Measurements from ENCODE around the gene ICE2. TPM values are rescaled to one million over a fixed set of nuclear protein-coding genes. Genes with fewer than 3 reads are reported as not detected.
A peak's percentile ranks its signal among the peaks of the same experiment; 100 is the strongest.

Gene ICE2
- total RNA-seq, 4 donors from 2014 or later: 5.8 to 19.0 (median 14.3) TPM

DNA sequence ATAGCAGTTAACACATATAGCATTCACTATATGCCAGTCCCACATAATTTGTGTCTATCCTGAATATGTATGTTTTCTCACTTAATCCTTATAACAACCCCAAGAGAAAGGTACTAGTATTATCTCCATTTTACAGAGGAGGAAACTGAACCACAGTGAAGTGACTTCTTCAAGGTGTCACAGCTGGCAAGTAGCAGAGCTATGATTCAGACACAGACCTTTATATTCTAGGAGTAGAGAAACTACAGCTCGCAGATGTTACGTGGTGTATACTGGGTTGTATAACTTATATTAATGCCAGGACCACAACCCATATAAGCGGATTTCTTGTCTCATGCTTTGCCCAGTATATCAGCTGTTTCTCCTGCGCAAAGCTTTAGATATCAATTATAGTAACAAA lies 29.5 kb upstream of the ICE2 start:
- Histone ChIP-seq H3K4me3 (no peak overlapping the region), H3K9me3 (no peaks in the 10 kb centered on the region), H3K36me3 (peaks cover 0 to 63% of the 10 kb centered on the region in 2 donors), H3K27me3 (no peaks in the 10 kb centered on the region), H3K27ac (peak overlapping the region; percentile 54 to 64 (median 60)), H3K4me1 (peaks cover 30 to 39% of the 10 kb centered on the region in 2 donors)
- TF ChIP-seq, protein P1, sequence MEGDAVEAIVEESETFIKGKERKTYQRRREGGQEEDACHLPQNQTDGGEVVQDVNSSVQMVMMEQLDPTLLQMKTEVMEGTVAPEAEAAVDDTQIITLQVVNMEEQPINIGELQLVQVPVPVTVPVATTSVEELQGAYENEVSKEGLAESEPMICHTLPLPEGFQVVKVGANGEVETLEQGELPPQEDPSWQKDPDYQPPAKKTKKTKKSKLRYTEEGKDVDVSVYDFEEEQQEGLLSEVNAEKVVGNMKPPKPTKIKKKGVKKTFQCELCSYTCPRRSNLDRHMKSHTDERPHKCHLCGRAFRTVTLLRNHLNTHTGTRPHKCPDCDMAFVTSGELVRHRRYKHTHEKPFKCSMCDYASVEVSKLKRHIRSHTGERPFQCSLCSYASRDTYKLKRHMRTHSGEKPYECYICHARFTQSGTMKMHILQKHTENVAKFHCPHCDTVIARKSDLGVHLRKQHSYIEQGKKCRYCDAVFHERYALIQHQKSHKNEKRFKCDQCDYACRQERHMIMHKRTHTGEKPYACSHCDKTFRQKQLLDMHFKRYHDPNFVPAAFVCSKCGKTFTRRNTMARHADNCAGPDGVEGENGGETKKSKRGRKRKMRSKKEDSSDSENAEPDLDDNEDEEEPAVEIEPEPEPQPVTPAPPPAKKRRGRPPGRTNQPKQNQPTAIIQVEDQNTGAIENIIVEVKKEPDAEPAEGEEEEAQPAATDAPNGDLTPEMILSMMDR (IDR thresholded peaks at IDR 0.05 in 4 of 5, conservative IDR thresholded peaks at IDR 0.05 in 1 of 5): no peak
- TF ChIP-seq POLR2A (IDR thresholded peaks at IDR 0.05): no peak
- in situ Hi-C loops (cut with MboI; ENCODE audit: low sequenced_read_pairs in 4 of 4) (loop anchor here in 1 of 4 donors (25.0 kb wide), 1 partner anchor 1329 kb away; no protein-coding TSS in a partner anchor), intact Hi-C loops (cut with DNase I; ENCODE audit: low total_unique reads) (loop anchor here (1.0 to 5.0 kb wide), 4 partner anchors 44 to 424 kb away; no protein-coding TSS in a partner anchor)
- peak; percentile 27 to 57 for ATAC-seq
- no peak for DNase-seq

DNA sequence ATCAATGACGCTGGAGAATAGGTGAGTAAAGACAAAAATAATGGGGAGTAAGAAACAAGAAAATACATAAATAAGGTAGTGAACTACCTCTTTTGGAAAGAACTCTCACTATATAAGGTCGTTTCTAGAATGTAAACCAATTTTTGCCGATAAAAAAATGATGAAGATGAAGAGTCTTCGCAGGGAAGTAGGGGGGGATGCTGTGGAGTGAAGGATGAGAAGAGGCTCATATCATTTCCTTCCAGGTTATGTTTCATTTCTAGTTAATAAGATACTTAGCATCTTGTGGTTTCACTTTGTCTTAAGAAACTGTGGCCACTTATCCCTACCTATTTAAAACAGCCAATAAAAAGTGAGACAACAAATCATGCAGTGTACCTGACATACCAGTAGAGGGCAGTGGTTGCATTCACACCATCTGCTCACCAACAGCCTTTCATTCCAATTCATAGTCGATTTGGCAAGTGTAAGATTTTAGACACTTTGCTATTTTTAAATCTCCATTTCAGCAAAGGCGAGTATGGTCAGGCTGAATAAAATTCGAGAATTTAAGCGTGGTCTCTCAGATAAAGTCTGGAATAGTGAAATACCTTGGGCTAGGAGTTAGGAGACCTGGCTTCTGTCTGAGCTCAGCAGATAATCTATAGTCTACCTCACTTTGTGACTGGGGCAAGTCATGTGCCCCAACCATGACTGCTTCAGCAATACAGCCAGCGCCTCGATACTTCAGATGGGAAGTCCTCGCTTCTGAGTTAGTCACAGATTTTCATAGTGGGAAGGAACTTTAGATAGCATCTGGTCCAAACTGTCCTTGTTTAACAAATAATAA lies 28.9 kb upstream of the ICE2 start:
- TF ChIP-seq, protein P1 (IDR thresholded peaks at IDR 0.05 in 4 of 5, conservative IDR thresholded peaks at IDR 0.05 in 1 of 5): peak; percentile 86 to 94 (median 88)
- TF ChIP-seq POLR2A (IDR thresholded peaks at IDR 0.05): no peak
- Histone ChIP-seq H3K4me1 (peaks cover 28 to 35% of the 10 kb centered on the region in 2 donors), H3K9me3 (no peaks in the 10 kb centered on the region), H3K36me3 (peaks cover 1 to 63% of the 10 kb centered on the region in 2 donors), H3K4me3 (no peak overlapping the region), H3K27ac (peak overlapping the region; percentile 54 to 64 (median 60)), H3K27me3 (no peaks in the 10 kb centered on the region)
- intact Hi-C loops (cut with DNase I; ENCODE audit: low total_unique reads): loop anchor here (1.0 to 5.0 kb wide), 4 partner anchors 44 to 424 kb away; no protein-coding TSS in a partner anchor
- ATAC-seq (peak; percentile 76 to 83), DNase-seq (peak; percentile 21 to 40)
- in situ Hi-C loops (cut with MboI; ENCODE audit: low sequenced_read_pairs in 4 of 4): loop anchor here in 1 of 4 donors (25.0 kb wide), 1 partner anchor 1329 kb away; no protein-coding TSS in a partner anchor

DNA sequence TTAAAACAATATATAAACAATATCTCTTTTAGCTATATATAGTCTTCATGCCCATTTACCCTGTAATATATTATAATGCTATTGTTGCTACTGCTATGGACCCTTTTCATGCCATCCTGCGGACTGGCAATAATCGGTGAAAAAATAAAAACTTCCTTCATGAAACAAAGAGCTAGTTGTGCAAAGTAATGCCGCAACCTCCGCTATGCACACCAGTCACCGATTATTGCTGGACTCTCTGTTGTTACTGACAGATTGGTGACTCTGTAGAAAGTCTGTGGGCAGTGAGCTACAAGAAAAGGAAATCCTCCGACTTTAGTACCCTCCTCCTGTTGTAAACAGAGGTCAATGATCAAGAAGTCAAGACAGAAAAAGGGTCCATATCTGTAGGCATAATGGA lies 17.9 kb upstream of the ICE2 start:
- no peak for TF ChIP-seq POLR2A (IDR thresholded peaks at IDR 0.05)
- TF ChIP-seq, protein P1 (IDR thresholded peaks at IDR 0.05 in 4 of 5, conservative IDR thresholded peaks at IDR 0.05 in 1 of 5): no peak
- DNase-seq: no peak
- Histone ChIP-seq H3K27me3 (no peaks in the 10 kb centered on the region), H3K27ac (no peak overlapping the region), H3K36me3 (peaks cover 0 to 72% of the 10 kb centered on the region in 2 donors), H3K4me1 (no peaks in the 10 kb centered on the region), H3K9me3 (no peaks in the 10 kb centered on the region), H3K4me3 (no peak overlapping the region)
- in situ Hi-C loops (cut with MboI; ENCODE audit: low sequenced_read_pairs in 4 of 4): loop anchor here in 1 of 4 donors (25.0 kb wide), 1 partner anchor 1340 kb away; no protein-coding TSS in a partner anchor
- no peak for ATAC-seq
- intact Hi-C loops (cut with DNase I; ENCODE audit: low total_unique reads): no loop called here

DNA sequence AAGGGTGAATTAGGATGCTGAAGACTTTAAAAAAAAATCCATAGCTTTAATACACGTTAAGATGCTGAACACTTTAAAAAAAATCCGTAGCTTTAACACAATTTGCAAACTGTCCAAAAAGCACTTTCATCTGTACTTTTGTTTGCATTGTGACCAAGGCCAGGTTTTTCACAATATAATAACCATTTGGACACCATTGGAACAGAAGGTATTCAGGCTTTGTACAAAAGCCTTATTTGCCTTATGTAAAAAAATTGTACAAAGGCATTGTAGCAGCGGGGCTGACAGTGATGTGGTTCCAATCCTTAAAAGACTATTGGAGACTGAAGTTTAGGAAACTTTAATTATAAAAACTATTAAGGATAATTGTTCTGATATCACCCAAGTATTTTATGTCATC lies 15.2 kb upstream of the ICE2 start:
- intact Hi-C loops (cut with DNase I; ENCODE audit: low total_unique reads): no loop called here
- Histone ChIP-seq H3K27ac (no peak overlapping the region), H3K36me3 (peaks cover 0 to 44% of the 10 kb centered on the region in 2 donors), H3K27me3 (no peaks in the 10 kb centered on the region), H3K9me3 (no peaks in the 10 kb centered on the region), H3K4me1 (no peaks in the 10 kb centered on the region), H3K4me3 (no peak overlapping the region)
- TF ChIP-seq, protein P1 (IDR thresholded peaks at IDR 0.05 in 4 of 5, conservative IDR thresholded peaks at IDR 0.05 in 1 of 5): no peak
- TF ChIP-seq POLR2A (IDR thresholded peaks at IDR 0.05): no peak
- no peak for ATAC-seq
- in situ Hi-C loops (cut with MboI; ENCODE audit: low sequenced_read_pairs in 4 of 4): loop anchor here in 1 of 4 donors (25.0 kb wide), 1 partner anchor 1343 kb away; no protein-coding TSS in a partner anchor
- DNase-seq: no peak
